HG02798 (cell line): ENCODE measurements around the gene TAF13.
A peak's percentile ranks its signal among the peaks of the same experiment; 100 is the strongest.
"Not testable (repeated sequence)": the region's sequence is repeated elsewhere in the genome, so short reads cannot be mapped to it uniquely, and the experiment has no call there.

Experiments used
- ATAC-seq: cut with Tn5 transposase; IDR thresholded peaks from one replicate; pipeline ENCODE4 v1.9.1; 2021; ENCODE audit warnings: mild to moderate bottlenecking; ENCODE audit not compliant: unreplicated experiment, poor library complexity

Gene TAF13

DNA sequence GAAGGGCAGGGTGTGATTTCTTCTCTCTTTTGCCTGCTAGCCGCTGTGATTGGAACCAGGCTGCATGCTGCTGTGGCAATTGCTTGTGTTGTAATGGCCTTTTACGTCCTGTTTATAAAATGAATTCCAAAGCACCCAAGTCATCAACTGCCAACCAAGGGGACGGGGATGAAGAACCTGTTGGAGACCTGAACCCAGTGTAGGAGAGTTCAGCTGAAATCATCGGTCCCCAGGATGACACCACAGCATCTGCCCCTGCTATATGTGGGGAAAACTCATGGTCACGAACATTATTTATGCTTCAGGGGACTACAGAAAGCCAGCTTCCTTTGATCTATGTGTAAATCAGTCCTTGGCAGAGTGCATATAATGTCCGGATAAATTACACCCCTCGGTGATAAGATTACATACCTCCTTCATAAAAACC lies 18.6 kb upstream of the TAF13 start:
- ATAC-seq: no peak

DNA sequence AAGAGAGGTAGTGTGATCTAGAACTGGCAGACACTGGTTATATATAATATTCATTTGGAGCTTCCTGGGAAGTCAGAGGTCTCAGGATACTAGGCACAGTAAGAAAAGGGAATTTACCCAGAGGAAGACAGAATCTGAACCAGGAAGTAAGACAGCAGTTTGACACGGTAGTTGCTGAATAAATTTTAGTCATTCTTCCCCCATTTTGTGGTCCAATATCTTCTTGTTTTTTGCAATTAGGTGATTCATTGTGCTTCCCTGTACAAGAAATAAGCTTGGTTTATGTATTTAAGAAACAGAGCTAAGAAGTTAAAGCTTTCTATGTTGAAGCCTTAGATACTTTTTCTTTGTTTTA lies 16.0 kb upstream of the TAF13 start:
- ATAC-seq: no peak

DNA sequence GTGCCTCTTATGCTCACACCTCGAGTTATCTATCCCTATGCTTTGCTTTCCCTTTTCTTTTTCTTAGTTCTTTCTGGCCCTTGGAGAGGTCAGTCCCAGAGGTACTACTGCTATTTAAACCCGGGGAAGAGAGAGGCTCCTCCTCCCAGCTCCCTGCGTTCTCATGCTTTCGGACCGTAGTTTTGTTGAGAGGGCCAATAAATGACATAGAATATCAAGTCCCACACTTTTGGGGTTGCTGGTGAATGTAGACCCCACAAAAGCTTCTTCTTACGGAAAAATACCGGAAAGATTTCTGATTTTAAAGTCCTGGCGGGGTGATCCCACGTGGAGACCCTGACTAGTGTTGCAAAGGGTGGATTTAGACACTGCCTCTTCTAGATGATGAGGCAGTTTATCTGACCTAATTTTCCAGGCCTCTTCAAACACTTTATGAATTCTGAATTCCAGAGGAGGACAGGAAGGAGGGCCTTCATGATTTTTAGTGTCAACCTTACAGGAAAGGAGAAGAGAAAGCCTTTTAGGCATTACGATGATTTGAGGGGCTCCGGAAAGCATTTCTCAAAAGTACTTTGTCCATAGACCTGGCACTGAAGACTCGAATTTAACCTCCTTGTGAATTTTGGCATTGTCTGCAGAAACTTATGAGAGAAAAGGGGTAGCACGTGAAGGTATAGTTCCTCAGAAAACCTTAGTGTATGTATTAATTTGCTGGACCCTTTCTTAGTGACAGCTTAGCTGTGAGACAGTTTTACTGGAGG lies 15.5 kb upstream of the TAF13 start:
- peak; percentile 61 for ATAC-seq

DNA sequence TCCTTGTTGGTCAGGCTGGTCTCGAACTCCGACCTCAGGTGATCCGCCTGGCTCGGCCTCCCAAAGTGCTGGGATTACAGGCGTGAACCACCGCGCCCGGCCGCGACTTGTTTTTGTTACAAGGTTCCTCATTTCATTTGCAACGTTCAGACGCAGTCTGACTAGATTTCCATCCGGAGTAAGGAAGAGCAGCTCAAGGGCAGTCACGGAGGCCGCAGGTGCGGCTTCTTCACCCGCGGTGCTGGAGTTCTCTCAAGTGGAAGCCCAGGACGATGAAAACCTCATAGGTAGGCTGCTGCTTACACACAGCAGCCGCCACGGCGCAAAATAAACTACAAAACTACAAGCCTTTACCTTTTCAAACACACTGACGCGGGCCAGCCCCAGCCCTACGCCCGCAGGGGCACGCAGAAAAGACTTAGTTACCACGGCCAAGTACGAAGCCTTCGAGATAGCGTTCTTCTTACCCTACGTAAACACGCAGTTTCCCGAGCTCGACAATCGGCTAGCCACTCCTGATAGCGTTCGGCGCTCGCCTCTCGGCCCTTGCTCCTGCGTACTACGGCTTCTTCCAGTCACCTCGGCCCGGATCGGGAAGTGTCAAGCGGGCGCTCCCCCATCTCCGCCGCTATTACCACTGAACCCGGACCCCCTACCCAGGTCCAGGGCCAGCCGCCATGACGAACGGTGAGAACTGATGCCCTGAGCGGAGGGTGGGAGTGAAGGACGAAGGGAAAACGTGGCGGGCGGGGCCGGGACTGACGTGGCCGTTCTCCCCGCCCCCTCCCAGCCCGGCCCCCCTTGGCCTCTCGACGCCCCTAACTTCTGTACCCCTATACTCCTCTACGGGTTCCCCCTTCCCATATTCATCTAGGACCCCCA lies 14.6 kb upstream of the TAF13 start, which contains the start of gene TMEM167B:
Gene TMEM167B, plus strand, starts transcription at position 569 of the 882 bp plus-strand sequence. Its CDS starts 109 bp downstream, at position 678.
- ATAC-seq: peak; percentile 93

DNA sequence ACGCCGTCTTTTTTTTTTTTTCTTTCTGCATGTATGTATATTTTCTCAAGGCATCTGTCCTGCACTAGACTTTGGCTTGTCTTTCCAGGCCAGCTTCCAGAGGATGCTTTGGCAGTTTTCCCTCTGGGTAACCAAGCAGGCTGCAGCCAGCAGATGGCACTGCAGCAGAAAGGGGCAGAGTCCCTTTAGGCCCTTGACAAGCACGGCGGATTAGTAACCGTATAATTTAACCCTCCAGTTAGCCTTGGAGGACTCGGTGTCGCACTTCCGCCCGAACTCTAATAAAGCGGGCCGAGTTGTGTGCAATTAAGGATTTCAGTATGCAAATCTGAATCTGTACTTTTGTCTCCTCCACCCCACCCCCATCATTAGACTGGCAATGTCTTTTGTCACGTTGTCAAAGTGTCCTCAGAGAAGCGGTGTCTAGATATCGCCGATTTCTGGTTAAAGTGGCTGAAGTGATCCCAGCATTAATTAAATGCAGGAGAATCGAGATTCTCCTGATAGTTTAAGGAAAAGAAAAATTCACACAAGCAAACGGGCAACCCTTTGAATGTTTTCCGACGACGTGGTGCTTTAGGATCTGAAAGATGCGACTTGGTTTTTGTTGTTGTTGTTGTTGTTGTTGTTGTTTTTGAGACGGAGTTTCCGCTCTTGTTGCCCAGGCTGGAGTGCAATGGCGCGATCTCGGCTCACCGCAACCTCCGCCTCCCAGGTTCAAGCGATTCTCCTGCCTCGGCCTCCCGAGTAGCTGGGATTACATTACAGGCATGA lies 13.6 kb upstream of the TAF13 start:
- ATAC-seq: no peak

DNA sequence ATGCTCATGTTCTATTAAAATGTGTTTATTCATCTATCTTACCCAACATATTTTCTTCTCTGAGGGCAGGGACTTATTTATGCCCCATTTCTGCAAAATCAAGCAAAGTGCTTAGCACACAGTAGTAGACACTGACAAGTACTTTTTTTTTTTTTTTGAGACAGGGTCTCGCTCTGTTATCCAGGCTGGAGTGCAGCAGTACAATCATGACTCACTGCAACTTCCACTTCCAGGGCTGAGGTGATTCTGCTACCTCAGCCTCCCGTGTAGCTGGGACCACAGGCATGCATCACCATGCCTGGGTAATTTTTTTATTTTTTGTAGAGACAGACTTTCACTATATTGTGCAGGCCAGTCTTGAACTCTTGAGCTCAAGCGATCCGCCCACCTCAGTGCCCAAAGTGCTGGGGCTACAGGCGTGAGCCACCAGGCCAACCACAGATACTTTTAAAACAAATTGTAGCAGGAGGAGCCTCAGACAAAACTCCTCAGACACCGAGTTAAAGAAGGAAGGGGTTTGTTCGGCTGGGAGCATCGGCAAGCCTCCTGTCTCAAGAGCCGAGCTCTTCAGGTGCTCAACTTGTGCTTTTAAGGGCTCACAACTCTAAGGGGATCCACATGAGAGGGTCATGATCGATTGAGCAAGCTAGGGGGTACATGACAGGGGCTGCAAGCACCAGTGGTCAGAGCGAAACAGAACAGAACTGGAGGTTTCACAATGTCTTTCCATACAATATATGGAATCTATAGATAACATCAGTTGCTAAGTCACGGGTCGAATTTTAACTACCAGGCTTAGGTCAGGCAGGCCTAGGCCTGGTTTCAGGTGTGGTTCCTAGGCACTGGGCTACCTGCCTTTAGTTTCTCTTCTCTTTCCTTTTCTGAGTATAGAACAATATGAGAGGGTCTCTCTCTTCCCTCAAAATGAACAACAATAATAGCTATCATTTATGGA lies 9.0 kb upstream of the TAF13 start:
- no peak for ATAC-seq

DNA sequence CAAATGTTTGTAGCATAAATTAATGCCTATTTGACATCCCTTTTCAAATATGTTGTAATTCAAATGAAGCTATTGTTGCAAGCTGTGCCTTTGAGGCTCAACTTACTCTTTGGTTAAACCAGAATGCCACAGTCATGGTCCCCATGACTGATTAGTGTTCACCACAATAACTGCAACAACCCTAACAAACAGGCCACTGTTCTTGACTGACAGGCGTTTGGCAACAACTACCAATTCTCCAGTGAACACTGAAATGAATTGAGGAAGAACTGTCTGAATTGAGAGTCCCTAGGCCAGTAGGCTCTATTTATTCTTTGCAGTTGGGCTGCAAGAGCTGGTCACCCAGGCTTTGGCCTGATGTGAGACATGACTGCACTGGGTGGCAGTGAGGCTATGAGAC lies 8.1 kb upstream of the TAF13 start:
- no peak for ATAC-seq

DNA sequence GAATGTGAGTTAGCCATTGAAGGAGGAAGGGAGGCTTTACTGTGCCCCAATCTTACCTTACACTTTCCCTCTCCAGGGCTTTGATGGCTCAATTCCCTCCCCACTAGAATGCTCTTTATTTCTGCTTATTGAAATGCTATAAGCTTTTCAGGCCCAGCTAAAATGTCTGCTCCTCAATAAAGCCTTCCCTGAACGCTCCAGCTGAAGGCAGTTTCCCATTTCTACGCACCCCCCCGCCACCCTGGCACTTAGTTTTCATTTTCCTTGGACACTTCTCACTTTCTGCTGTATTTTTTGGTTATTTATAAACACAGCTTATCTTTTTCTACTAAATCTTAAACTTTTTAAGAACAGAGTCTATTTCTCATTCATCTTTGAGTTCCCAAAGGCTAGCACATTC lies 7.7 kb upstream of the TAF13 start:
- no peak for ATAC-seq

DNA sequence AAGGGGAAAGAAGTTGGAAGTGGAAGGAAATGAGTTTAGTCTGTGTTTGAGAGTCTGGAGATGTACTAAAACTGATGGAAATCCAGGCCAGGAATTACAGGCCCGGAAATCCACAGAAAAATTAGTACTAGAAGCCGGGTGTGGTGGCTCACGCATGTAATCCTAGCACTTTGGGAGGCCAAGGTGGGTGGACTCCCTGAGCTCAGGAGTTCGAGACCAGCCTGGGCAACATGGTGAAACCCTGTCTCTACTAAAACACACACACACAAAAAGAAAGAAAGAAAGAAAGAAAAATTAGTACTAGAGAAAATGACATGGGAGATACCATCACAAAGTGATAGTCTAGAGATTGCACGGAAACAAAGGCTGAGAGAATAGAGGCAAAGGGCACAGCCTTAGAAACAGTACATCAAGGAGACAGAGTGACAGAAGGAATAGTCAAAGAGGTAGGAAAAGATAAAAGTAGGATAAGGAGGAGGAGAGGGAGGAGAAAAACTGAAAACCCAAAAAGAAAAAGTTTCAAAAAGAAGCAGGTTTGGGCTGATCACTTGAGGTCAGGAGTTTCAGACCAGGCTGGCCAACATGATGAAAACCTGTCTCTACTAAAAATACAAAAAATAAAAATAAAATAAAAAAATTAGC lies 4.8 kb upstream of the TAF13 start:
- no peak for ATAC-seq

DNA sequence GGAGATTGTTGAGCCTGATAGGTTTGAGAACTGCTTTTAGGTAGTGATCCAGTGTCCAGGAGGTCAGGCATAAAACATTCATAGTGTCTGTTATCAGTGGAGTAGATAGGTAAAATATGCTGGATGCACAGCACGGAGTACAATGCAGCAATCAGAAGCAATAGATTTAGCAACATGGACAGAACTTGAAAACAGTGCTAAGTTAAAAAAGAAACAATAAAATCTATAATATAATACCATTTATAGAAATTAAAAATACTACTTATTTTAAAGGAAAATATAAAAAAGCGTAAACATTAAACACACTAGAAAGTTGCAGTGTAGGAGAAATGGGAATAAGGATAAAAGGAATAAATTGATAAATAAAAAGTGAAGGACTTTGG lies 3.4 kb upstream of the TAF13 start:
- no peak for ATAC-seq

DNA sequence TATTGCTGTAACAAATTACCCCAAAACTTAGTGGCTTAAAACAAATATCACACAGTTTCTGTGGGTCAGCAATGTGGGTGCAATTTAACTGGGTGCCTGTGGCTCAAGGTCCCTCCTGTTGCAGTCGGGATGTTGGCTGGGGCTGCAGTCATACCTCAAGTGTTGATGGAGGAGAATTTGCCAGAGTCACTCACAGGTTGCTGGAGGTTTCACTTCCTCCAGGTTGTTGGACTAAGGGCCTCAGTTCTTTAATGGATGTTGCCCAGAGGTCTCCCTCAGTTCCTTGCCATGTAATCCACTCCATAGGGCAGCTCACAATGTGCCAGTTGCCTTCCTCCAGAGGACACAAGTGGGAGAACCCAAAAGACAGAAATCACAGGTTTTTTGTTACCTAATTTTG lies 2.5 kb upstream of the TAF13 start:
- no peak for ATAC-seq

DNA sequence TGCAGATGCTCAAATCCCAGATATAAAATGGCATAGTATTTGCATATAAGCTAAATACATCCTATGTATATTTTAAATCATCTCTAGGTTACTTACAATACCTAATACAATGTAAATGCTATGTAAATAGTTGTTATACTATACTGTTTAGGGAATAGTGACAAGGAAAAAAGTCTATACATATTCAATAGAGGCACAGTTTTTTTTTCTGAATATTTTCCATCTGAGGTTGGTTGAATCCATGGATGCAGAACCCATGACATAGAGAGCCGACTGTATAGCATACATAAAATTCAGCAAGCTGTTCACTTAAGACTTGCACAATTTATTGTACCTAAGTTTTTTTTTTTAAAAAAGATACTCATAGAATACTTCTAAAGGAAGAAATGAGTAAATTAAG lies 6.5 kb downstream of the TAF13 start:
- ATAC-seq: no peak

DNA sequence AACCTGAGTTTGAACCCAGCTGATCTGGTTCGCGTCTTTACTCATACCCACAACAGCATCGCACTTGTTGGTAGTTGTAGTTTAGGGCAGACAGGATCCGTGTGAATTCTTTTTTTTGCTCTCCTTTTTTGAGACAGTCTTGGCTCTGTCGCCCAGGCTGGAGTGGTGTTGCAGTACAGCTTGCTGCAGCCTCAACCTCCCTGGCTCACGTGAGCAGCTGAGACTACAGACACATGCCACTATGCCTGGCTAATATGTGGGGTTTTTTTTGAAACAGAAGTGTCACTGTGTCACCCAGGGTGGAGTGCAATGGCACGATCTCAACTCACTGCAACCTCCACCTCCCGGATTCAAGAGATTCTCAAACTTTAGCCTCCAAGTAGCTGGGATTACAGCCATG lies 7.9 kb downstream of the TAF13 start:
- no peak for ATAC-seq

DNA sequence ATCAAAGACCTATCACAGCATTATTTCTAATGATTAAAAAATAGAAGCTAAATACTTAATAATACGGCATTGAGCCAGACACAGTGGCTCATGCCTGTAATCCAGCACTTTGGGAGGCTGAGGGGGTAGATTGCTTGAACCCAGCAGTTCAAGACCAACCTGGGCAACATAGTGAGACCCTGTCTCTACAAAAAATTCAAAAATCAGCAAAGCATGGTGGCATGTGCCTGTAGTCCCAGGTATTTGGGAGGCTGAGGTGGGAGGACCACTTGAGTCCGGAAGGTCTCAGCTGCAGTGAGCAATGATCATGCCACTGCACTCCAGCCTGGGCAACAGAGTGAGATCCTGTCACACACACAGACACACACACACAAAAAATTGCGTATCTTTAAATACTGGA lies 10.7 kb downstream of the TAF13 start:
- ATAC-seq: no peak

DNA sequence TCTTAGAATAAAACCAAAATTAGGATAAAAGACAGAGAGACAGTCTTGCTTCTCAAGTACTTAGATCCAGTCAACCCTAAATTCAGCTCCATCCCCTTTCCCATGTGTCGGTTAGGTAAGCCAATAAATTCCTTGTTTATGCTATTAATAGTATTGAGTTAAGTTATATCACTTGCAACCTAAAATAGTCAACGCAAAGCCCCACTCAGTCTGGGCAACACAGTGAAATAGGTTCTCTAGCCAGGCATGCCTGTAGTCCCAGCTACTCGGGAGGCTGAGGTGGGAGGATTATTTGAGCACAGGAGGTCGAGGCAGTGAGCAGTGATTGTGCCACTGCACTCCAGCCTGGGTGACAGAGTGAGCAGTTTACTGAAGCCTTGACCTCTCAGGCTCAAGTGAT lies 14.6 kb downstream of the TAF13 start:
- no peak for ATAC-seq

DNA sequence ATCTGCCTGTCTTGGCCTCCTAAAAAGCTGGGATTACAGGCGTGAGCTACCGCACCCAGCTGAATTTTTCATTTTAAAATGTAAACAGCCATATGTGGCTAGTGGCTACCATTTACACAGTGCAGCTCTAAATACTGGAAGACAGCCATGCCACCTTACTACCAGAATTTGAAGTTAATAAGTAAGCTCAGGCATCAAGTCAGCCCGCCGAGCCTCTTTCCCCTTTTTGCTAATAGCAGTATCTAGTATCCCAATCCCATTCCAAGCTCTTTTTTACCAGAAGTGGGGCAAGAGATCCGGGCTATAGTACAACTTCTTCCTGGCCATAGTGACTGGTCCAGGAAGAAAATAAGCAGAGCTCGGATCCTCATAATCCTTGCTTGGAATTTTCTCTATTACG lies 15.1 kb downstream of the TAF13 start:
- no peak for ATAC-seq

DNA sequence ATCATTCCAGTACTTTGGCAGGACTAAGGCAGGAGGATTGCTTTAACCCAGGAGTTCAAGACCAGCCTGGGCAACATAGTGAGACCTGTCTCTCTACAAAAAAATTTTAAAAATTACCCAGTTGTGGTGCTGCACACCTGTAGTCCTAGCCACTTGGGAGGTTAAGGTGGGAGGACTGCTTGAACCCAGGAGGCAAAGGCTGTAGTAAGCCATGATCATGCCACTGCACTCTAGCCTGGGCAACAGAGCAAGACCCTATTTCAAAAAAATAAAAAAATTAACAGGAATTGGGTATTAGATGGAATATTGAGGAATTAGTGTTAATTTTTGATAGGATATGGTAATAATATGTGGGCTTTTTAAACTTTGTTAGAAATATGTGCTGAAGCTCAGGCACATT lies 16.8 kb downstream of the TAF13 start:
- no peak for ATAC-seq

DNA sequence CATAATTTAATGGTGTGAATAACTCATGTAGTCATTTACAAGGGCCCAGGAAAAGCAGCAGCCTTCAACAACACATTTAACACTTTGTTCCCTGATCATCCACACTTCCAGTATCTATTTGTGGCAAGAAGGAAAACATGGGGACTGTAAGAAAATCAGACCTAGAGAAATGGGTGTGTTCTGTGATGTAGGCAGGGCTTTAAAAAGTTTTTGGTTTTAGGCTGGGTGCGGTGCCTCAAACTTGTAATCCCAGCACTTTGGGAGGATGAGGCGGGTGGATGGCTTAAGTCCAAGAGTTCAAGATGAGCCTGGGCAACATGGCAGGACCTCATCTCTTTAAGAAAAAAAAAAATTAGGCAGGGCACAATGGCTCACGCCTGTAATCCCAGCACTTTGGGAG lies 19.7 kb downstream of the TAF13 start:
- ATAC-seq: no peak

DNA sequence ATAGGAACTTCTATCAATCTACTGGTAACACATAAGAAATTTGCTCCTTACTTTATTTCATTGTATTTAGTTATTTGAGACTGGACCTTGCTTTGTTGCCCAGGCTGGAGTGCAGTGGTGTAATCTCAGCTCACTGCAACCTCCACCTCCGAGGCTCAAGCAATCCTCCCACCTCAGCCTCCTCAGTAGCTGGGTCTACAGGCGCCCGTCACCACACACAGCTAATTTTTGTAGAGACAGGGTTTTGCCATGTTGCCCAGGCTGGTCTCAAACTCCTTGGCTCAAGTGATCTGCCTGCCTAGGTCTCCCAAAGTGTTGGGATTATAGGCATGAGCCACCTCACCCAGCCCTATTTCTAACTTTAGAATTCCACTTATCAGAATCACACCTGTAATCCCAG lies 23.7 kb downstream of the TAF13 start:
- ATAC-seq: not testable (repeated sequence)
